Activated CD4-positive, alpha-beta T cell treated with anti-CD3 and anti-CD28 coated beads, Interleukin-2, amount 50 U/mL, for 16 hours (primary cell): ENCODE data around the gene SENP6.

Experiments
- DNase-seq: peaks from one replicate; pipeline ENCODE4 v3.0.0-alpha.2; 2020

SENP6 gene

DNA sequence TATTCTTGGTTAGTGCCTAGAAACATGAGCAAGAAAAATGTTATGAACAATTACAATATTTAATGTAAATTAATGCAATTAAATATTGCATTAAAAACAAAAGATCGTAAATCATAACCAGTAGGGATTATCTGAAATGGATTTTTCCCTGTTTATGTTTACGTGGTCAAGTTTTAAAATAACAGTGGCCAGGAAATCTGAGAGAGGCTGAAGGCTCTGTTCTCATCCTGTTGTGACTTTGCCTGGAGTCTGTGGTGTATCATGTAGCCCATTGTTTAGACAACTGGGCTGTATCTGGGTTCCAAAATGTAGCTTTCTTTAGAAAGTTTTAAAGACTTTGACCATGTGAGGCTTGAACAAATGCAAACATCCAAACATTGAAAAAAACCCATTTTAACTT lies 149.8 kb downstream of the SENP6 start:
- no peak for DNase-seq

DNA sequence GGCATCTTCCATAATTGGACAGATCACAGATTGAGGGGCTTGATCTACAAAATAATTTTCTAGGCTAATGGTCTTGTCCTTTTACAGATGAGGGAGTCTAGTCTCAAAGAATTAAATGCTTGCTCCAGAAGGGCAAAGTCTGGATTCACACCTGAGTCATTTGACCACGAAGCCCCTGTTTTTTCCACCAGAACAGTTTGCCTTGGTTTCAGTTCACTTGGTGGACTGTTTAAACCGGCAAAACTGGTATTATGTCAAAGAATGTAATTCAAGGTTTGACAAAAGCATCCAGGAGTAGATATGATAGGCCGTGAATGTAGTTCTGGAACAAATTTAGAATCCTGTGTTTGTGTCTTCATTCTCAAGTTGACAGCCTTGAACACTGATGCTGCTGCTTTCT lies 150.7 kb downstream of the SENP6 start:
- no peak for DNase-seq

DNA sequence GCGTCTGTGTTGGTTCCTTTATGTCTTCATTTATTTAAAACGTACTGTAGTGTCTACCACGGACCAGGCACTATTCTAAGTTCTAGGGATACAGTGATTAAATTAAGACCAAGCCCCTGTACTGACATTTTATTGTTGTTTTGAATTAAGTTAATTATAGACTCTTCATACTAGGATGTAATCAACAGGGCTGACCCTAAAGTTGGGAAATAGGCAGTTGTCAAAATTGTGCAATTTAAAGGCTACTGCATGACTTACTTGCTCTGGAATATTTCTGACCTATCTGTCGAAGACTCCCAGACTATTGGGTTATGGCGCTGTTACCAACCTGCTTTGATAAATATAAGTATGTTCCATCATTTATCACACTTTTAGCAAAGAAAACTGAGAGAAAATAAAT lies 154.0 kb downstream of the SENP6 start:
- no peak for DNase-seq

DNA sequence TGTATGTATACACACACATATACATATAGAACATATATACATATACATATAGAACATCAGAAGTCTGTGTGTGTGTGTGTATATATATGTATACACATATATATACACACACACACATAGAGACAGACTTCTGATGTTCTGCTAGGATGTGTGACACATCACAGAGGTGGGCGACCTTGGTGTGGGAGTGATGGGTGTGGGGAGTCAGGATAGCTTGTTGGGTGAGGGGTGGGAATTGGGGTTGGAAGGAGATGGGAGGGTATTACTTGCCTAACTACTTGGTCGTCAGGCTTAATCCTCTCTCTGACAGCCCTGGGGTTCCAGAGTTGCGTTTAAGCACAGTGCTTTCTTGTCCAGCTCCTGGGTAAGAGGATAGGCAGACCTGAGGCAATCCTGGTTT lies 155.6 kb downstream of the SENP6 start:
- DNase-seq: no peak

DNA sequence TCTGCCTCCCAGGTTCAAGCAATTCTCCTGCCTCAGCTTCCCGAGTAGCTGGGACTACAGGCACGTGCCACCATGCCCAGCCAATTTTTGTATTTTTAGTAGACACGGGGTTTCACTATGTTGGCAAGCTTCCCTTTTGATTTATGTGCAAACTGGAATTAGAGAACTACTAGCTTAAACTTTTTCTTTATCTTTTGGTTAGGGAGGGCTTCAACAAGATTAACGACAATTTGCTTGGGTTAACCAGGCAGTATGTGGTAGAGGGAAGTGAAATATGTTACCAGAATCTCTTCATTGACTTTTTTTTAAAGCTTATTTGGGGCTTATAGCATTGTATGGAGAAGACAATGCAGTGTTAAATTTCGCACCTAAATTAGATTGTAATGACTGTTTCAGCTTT lies 156.4 kb downstream of the SENP6 start:
- no peak for DNase-seq

DNA sequence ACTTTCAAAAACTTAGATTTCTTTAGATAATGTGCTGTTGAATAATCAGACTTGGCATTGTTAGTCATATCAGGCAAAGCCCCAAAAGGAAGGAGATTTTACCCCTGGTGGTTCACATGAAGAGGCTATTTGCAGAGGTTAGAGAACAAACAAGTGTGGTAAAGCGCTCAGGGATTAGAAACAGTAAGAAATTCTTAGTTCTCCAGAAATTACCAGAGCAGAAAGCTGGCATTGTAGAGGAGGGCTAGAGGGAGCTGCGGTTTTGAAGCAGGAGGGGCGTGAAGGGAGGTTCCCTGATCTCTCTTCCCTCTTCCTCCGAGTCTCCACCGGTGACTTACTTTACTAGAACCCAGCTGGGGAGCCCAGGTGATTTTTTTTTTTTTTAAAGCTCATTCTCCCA lies 157.5 kb downstream of the SENP6 start:
- no peak for DNase-seq

DNA sequence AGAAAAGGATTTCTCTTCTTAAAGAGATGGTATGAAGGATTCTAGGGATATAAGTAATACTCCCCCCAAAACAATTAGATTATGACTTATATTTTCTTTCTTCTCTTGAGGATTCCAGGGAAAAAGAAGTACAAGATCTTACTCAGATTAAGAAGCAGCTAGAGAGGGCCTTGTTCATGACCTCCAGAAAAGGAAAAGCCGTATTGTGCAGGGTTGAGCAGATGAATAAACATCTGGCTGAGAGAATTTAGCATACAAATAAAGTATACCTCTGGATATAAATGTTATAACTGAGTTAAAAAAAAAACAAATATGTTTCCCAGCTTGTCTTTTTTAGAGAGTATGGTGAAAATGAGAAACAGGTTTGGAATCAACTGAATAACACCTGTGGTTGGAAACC lies 158.6 kb downstream of the SENP6 start:
- DNase-seq: no peak

DNA sequence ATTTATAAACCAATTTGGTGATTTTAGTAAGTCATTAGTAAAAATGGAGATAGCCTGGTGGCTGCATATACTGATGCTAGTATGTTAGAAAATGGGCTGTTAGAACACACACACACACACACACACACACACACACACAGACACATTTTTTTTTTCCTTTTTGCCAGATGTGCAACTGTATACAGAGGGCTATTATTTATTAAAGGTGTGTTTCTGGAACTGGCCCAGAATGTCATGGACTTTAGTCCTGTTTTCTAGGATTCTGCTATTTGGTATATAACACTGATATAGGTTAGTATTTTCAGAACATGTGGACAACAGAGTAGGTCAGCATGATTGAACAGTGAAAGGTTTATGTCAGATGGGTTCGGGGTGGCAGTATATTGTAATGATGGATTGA lies 159.8 kb downstream of the SENP6 start:
- no peak for DNase-seq

DNA sequence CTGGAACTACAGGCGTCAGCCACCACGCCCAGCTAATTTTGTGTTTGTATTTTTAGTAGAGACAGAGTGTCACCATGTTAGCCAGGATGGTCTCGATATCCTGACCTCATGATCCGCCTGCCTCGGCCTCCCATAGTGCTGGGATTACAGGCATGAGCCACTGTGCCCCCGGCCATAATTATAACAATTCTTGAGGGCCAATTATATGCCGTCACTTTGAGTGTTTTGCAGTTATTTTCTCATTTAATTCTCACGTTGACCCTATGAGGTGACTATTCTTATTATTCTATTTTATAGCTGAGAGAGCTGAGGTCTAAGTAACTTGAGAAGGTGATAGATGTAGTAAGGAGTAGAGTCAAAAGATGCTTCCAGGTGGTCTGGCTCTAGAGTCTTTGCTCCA lies 160.4 kb downstream of the SENP6 start:
- no peak for DNase-seq

DNA sequence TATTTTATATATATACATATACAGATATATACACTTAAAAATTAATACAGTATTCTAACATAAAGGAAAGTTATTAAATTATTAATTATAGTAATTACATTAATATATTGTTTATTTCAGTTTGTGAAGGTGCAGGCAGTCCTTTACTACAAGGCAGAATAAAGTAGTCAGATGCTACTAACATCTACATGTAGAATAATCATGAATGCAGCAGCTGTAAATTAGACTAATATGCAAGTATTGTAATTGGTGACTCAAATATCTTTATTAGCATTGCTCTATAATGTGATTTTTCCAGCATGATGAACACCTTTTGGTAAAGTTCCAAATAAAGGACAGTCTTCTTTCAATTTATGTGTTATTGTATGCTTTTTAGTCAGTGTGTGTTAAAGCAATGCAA lies 164.7 kb downstream of the SENP6 start:
- DNase-seq: no peak
